OCI-LY7 (cell line): ENCODE measurements around the gene MYL3.

Experiments used
- EZH2phosphoT487 ChIP-seq: fragments of 200-600 bp; sonication (generic); IDR thresholded peaks from 2 replicates; pipeline ENCODE4 v1.6.1; 2018; ENCODE audit warnings: low read depth, borderline replicate concordance, mild to moderate bottlenecking, mixed run types, antibody characterized with exemption, low read length, moderate library complexity, mixed read lengths
- TF ChIP-seq, protein P1 (sequence below): fragments of 200-600 bp; sonication (generic); conservative IDR thresholded peaks from 2 replicates; pipeline ENCODE4 v1.5.1; 2014; ENCODE audit warnings: mild to moderate bottlenecking, antibody characterized with exemption, low read length, moderate library complexity, mixed read lengths

DNA sequence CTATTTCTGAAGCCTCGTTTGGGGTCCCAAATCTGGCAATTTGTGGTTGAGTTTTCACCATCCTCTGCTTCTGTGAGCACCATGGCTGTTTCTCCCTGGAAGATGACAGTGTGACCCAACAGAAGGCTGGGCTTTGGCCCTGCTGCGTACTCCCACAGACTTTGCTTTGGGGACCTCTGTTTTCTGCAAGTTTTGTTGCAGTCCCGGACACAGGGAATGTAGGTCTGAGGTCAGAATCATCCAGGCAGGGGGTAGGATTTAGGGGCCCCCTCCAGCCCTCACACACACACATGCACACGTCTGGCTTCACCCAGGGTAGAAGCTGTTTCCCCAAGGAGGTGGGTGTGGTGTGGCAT lies 20.6 kb upstream of the MYL3 start:
- no peak for TF ChIP-seq EZH2phosphoT487
- TF ChIP-seq, protein P1, sequence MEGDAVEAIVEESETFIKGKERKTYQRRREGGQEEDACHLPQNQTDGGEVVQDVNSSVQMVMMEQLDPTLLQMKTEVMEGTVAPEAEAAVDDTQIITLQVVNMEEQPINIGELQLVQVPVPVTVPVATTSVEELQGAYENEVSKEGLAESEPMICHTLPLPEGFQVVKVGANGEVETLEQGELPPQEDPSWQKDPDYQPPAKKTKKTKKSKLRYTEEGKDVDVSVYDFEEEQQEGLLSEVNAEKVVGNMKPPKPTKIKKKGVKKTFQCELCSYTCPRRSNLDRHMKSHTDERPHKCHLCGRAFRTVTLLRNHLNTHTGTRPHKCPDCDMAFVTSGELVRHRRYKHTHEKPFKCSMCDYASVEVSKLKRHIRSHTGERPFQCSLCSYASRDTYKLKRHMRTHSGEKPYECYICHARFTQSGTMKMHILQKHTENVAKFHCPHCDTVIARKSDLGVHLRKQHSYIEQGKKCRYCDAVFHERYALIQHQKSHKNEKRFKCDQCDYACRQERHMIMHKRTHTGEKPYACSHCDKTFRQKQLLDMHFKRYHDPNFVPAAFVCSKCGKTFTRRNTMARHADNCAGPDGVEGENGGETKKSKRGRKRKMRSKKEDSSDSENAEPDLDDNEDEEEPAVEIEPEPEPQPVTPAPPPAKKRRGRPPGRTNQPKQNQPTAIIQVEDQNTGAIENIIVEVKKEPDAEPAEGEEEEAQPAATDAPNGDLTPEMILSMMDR: no peak
